Neural crest cell (in vitro differentiated cells): Measurements from ENCODE around the gene NXPH1. TPM values are rescaled to one million over a fixed set of nuclear protein-coding genes. Genes with fewer than 3 reads are reported as not detected.

Experiments
- DNase-seq: peaks from one replicate; pipeline ENCODE4 v3.0.0; 2021; ENCODE audit warnings: low read depth, mixed read lengths, low spot score
- H3K27ac Mint-ChIP-seq: one replicate; pipeline ENCODE4 v1.8.0; 2021; ENCODE audit warnings: mild to moderate bottlenecking, mixed read lengths; ENCODE audit not compliant: unreplicated experiment
- H3K27me3 Mint-ChIP-seq: 2 replicates; pipeline ENCODE4 v1.8.0; 2021; ENCODE audit warnings: low read depth, mild to moderate bottlenecking, mixed read lengths
- H3K36me3 Mint-ChIP-seq: 2 replicates; pipeline ENCODE4 v1.8.0; 2021; ENCODE audit warnings: low read depth, mild to moderate bottlenecking, mixed read lengths
- H3K4me1 Mint-ChIP-seq: 2 replicates; pipeline ENCODE4 v1.8.0; 2021; ENCODE audit warnings: mixed read lengths
- H3K4me3 Mint-ChIP-seq: one replicate; pipeline ENCODE4 v1.8.0; 2021; ENCODE audit warnings: mild to moderate bottlenecking, mixed read lengths
- H3K9me3 Mint-ChIP-seq: 2 replicates; pipeline ENCODE4 v1.8.0; 2021; ENCODE audit warnings: mixed read lengths
- CTCF ChIP-seq: fragments of 200-600 bp; sonication (generic); conservative IDR thresholded peaks from 2 replicates; pipeline ENCODE4 v1.5.0; 2021; ENCODE audit warnings: antibody characterized with exemption, mild to moderate bottlenecking
- total RNA-seq: library from RNA; stranded (reverse); gene quantifications from 2 replicates; pipeline ENCODE4 v1.2.1, GENCODE V29; 2021

NXPH1 gene
- total RNA-seq, 1 donor from 2014 or later, result 1.0 TPM

DNA sequence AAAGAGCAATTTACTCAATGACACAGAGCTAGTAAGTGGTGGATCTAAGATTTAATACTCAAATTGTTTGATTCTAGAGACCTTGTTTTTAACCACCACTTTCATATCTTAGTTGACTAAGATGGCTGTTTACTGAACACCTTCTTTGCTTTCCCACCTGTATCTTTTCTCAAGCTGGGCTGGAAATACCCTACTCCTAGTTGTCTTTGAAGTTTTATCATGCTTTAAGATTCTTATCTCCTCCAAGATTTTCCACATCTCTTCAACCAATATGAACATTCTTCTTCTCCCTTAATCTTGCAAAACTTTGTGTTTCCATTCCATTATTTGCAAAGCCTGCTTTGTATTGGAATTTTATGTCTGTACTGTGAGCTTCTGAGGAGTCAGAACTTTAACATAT, 157.9 kb downstream of the NXPH1 start:
- Mint-ChIP-seq H3K4me1 (peaks cover 23% of the 10 kb centered on the region), H3K27me3 (no peaks in the 10 kb centered on the region), H3K9me3 (peaks cover 4% of the 10 kb centered on the region), H3K4me3 (no peak overlapping the region), H3K36me3 (no peaks in the 10 kb centered on the region), H3K27ac (no peak overlapping the region)
- TF ChIP-seq CTCF, result no peak
- DNase-seq, result no peak

DNA sequence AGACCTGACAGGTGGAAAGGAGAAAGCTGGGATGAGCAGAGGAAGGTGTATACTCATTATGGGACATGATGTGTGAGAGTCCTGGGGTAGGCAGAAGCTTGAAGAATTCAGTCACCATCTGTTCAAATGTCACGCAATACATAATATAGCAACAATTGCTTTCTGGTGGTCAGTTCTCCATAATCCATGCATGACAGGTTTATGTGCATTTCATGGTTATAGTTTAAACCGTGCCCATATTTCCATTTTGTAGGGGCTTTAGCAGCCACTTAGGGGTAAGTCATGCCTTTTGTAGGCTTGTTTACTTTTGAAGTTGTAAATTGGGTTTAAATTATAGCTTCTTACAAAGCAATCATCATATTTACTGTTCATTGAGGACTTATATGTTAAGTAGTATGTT, 158.8 kb downstream of the NXPH1 start:
- H3K4me1 Mint-ChIP-seq, result peaks cover 23% of the 10 kb centered on the region

DNA sequence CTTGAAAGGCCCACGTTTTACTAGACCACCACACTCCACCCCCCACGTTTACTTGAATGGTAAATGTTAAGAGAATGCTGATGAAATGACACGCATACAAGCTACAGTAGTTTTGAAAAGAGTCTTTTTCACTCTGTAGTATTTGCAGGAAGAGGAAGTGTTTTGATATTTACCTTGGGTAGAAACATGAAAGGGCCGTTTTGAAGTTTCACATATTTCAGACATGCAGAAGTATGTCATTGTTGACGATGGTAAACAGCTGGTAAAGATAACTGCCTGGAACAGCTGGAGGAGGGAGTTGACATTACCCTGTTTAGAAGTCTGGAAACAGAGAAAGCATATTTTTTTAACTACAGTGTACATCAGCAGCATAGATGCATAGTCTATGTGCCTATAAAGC, 160.7 kb downstream of the NXPH1 start:
- H3K4me1 Mint-ChIP-seq, result peaks cover 23% of the 10 kb centered on the region
- no peaks in the 10 kb centered on the region for H3K9me3 Mint-ChIP-seq
- no peak for TF ChIP-seq CTCF
- no peak overlapping the region for H3K27ac Mint-ChIP-seq
- no peak for DNase-seq
- no peak overlapping the region for H3K4me3 Mint-ChIP-seq
- no peaks in the 10 kb centered on the region for H3K27me3 Mint-ChIP-seq
- H3K36me3 Mint-ChIP-seq, result no peaks in the 10 kb centered on the region

More for the DNA sequence above, 158.8 kb downstream of the NXPH1 start:
- Mint-ChIP-seq H3K27me3 (no peaks in the 10 kb centered on the region), H3K27ac (no peak overlapping the region), H3K36me3 (no peaks in the 10 kb centered on the region), H3K4me3 (no peak overlapping the region), H3K9me3 (peaks cover 4% of the 10 kb centered on the region)
- DNase-seq, result no peak
- no peak for TF ChIP-seq CTCF

- no peak for TF ChIP-seq CTCF
- H3K4me3 Mint-ChIP-seq, result no peak overlapping the region
- H3K27ac Mint-ChIP-seq, result no peak overlapping the region
- no peak for DNase-seq
- no peaks in the 10 kb centered on the region for H3K36me3 Mint-ChIP-seq
- peaks cover 6% of the 10 kb centered on the region for H3K4me1 Mint-ChIP-seq
- no peaks in the 10 kb centered on the region for H3K27me3 Mint-ChIP-seq
- no peaks in the 10 kb centered on the region for H3K9me3 Mint-ChIP-seq
Measured at GRCh38 chr7:8597565-8597964, 164.2 kb downstream of the NXPH1 start.

GRCh38 chr7:8601121-8601520, 167.7 kb downstream of the NXPH1 start:
- Mint-ChIP-seq H3K36me3 (no peaks in the 10 kb centered on the region), H3K27me3 (no peaks in the 10 kb centered on the region), H3K4me3 (no peak overlapping the region), H3K4me1 (no peaks in the 10 kb centered on the region), H3K27ac (no peak overlapping the region), H3K9me3 (no peaks in the 10 kb centered on the region)
- no peak for TF ChIP-seq CTCF
- no peak for DNase-seq

GRCh38 chr7:8605221-8605620, 171.8 kb downstream of the NXPH1 start:
- no peaks in the 10 kb centered on the region for H3K9me3 Mint-ChIP-seq

More at GRCh38 chr7:8605221-8605620, 171.8 kb downstream of the NXPH1 start:
- no peak overlapping the region for H3K4me3 Mint-ChIP-seq
- no peak overlapping the region for H3K27ac Mint-ChIP-seq
- H3K36me3 Mint-ChIP-seq, result no peaks in the 10 kb centered on the region
- H3K4me1 Mint-ChIP-seq, result no peaks in the 10 kb centered on the region
- no peak for DNase-seq
- H3K27me3 Mint-ChIP-seq, result peaks cover 2% of the 10 kb centered on the region
- no peak for TF ChIP-seq CTCF
